ENCODE measurements around the gene CNTFR.
A peak's percentile ranks its signal among the peaks of the same experiment; 100 is the strongest.
"Not testable (repeated sequence)": the region's sequence is repeated elsewhere in the genome, so short reads cannot be mapped to it uniquely, and the experiment has no call there.

CNTFR gene

DNA sequence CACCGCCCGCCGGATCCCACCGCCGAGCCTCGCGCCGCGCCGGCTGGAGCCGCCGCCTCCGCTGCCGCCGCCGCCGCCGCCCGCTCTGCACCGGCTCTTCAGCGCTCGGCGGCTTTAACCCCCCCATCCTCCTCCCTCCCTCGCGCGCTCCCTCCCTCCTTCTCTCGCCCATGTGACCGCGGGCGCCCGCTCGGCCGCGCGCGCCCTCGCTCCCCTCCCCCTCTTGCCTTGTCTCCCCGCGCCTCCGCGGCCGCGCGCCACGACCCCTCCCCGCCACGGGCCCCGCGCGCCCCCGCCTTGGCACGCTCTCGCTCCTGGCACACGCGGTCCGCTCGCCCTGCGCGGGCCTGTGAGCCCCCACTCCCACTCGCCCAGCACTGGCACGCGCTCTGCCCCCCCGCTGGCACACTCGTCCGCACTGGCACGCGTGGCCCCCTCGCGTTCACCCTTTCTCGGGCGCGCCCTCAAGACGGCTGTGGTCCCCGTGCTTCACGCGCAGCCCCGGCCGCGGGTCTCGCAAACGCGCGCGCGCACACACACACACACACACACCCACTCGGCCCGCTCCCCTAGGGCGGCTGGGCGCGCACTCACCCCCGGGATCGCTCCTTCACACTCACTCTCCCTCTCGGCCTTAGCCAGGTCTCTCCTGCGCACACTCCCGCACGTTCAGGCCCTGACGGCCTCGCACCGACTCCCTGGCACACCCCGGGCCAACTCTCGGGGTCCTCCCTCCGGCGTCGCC lies at the start of gene CNTFR:
CNTFR (minus strand) TSS at position 89 of the 745 bp plus-strand sequence. CDS start 20,743 bp downstream, outside the sequence.
- peak; percentile 83 for DNase-seq (ENCODE audit: low spot score)

GRCh38 chr9:34639322-34639721 lies 49.8 kb upstream of the CNTFR start:
- DNase-seq (ENCODE audit: low spot score), result not testable (repeated sequence)

GRCh38 chr9:34638138-34638445 lies 48.6 kb upstream of the CNTFR start:
- DNase-seq (ENCODE audit: low spot score), result no peak

DNA sequence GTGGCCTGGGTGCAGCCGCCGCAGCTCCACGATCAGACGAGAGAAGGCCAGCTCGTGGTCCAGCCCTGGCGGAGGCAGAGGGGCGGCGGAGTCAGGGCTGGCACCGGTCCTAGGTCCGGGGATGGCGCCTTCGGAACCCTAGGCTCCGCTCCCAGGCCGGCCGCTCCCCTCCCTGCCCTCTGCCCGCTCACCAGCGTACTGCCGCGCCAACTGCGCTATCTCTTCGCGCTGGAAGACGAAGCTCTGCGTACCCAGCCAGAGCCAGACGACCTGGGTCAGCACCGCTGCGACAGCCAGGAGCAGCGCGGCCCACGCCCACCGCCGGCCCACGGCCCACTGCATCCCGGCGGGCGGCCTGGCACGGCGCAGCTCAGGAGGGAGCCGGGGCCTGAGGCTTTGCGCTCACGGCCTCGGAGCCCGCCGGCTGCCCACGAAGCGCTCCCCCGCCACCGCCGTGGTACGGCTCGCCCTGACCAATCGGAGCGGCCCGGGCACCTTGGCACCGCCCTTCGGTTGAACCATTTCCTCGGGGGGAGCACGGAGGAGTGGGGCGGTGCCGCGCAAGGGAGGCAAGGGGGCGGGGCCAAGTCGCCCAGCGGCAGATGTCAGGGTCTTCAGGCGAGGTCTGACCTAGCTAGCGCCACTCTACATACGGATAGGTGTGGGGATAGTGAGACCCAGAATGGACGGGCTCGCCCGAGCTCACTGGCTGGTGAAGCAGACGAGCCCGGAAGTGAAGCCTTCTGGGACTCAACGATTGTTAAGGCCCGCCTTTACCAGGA lies 48.0 kb upstream of the CNTFR start, which contains the start of gene SIGMAR1:
SIGMAR1 (minus strand) TSS at position 432 of the 782 bp plus-strand sequence; CDS start at position 342, 90 bp downstream.
- DNase-seq (ENCODE audit: low spot score), result peak; percentile 95

GRCh38 chr9:34636791-34637355 lies 47.3 kb upstream of the CNTFR start:
- no peak for DNase-seq (ENCODE audit: low spot score)

- no peak for DNase-seq (ENCODE audit: low spot score)
Observed at GRCh38 chr9:34635556-34635955, 46.0 kb upstream of the CNTFR start.

DNA sequence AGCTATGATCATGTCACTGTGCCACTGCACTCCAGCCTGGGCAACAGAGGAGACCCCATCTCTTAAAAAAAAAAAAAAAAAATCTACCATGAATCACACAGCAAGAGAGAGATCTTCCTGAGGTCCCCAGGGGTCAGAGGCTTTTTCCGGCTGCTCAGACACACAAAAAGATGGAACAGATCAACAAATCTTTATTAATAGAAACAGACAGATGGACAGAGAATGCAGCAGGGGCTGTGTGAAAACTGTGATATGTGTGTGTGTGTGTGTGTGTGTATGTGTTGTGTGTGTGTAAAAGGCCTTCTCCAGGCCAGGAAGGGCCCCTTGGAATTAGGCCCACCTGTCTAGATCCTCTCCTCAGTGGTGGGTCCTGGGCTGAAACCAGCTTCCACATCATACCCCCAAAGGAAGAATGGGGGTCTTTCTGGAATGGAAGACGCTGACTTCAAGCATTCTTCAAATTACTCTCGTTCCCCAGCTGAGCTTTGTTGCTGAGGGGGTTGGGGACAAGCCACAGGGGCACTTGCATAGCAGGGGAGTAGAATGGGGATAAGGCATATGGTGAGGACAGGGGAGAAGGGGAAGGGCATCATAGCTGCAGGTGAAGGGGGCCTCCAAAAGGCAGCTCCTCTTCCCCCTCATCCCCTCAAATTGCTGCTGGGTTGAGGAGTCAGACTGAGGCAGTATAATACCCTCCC lies 45.2 kb upstream of the CNTFR start:
- no peak for DNase-seq (ENCODE audit: low spot score)

GRCh38 chr9:34633851-34634550 lies 44.5 kb upstream of the CNTFR start:
- DNase-seq (ENCODE audit: low spot score), result peak; percentile 85

DNA sequence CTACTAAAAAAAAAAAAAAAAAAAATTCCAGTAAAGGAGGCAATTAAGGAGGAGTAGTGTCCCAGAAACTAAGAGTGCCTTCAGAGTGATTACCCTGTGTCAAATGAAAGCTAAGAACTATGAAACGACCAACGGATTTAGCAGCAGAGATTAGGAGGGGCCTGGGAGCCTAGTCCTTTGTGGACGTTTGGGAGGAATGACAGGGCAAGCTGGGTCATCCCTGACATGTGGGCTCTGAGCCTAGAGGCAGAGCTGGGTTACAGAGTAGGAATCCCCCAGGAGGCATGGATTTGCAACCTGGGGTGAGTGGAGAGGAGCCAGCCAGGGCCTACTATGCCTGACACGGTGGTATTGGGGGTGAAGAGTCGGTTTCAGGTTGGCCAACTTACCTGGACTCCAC lies 43.6 kb upstream of the CNTFR start:
- no peak for DNase-seq (ENCODE audit: low spot score)

DNA sequence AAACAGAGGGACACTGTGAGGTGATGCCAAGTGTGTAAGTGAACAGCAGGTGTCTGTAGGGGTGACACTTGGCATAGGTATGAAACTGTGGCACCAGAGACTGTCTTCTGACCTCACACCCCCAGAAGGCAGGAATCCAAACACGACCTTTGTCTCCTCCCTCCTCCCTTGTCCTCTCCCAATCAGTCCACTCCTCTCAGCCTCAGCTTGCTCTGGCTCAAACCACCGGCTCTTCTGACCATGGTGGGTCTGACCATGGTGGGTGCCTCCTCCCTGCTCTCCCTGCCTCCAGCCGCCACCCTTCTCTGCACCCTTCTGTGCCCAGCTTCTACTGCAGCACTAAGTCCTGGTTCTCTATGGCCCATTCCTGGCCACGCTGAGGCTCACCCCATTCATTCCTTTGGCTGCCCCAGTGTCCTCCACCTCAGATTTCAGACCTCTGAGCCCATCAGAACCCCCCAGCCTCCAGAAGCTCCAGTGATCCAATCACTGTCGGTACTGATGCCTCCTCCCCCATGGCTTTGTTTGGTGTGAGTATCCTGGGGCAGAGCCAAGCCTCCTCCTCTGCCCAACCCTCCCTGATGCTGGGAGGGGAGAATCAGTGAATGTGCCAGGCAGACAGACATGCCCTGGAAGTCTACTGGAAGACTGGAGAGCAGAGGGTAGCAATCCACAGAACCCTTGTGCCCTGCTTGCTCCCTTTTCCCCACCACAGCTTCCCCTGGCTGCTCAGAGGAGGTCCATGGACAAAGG lies 41.1 kb upstream of the CNTFR start:
- no peak for DNase-seq (ENCODE audit: low spot score)

DNA sequence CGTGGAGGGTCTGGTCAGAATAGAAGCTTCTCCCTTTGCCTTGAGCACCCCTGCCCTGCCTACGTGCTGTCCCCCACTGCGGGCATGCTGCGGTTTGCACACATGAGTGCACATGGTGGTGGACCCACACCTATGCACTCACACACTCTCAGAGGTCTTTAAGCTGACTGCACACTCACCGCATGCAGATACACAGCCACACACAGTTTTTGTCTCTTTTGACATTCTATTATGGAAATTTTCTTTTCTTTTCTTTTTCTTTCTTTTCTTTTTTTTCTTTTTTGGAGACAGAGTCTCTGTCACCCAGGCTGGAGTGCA lies 39.9 kb upstream of the CNTFR start:
- no peak for DNase-seq (ENCODE audit: low spot score)

DNA sequence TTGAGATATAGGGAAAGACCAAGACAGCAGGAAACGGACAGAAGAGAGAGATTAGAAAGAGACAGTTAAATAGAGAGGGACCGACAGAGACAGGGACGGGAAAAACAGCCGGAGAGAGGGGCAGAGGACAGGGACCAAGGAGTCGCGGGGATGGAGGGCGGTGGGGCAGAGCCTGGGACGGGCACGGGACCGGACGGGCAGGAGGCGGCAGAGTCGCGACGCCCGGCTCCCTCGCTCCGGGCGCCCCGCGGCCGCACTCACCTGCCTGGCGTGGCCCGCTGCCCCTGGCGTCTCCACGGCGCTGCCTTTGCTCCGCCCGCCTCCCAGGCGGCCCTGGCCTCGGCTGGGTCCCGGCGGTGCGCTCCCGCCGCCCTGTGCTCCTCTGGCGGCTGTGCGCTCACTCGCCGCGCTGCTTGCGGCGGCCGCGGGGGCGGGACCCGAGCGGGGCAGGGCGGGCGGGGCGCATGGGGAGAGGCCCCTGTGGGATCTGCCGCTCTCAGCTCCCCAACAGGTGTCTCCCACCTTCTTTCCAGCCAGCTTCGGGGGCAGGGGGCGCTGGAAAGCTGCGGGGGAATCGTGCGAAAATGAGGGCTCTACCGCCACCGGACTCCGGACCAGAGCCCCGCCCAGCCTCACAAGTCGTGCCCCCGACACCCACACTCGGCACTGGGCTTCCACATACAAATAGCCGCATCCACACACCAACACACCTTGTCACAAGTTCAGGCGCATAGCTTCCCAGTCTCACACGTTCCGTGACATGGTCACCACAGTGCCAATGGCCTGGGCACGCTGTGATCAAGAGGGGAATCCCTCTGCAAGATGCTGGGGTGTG lies 39.3 kb upstream of the CNTFR start, which contains the start of gene ARID3C:
ARID3C (minus strand) TSS at position 411 of the 835 bp plus-strand sequence. CDS start 1,052 bp downstream, outside the sequence.
- peak; percentile 74 for DNase-seq (ENCODE audit: low spot score)

DNA sequence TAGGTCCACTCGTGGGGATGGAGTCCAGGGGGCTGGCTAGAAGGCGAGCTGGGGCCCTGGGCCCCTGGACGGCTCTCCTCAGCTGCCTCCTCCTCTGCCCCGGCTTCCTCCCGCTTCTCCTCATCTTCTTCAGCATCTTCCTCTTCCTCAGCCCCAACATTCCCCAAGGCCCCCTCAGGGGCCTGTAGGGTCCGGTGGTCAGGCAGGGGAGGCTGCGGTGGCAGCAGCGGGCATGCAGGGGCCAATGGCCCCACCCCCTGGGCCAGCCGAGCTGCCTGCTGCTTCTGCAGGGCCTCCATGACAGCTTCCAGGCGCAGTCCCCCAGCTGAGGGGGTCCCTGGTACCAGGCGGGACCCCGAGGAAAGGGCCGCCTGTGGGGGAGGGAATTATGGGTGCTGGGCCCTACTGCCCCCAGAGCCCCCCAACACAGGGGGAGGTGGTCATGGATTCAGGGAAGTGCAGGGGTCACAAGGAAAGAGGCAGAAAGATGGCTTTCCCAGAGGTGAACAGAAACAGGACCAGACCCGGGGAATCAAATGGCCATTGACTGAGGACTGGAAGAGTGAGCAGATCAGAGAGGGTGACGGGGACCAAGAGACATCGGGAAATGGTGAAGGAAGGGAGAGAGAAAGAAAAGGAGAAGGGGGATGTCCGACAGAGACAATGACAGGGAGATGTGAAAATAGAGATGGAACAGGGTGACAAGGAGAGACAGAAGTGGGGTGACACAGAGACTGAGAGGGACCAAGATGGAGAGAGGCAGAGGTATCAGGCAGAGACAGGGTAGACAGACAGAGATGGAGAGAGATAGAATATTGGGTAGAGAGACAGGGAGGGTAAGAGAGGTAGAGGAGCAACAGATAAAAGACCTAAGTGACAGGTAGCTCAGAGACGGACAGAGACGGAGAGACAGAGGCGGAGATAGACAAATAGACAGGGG lies 38.5 kb upstream of the CNTFR start:
- DNase-seq (ENCODE audit: low spot score), result no peak

DNA sequence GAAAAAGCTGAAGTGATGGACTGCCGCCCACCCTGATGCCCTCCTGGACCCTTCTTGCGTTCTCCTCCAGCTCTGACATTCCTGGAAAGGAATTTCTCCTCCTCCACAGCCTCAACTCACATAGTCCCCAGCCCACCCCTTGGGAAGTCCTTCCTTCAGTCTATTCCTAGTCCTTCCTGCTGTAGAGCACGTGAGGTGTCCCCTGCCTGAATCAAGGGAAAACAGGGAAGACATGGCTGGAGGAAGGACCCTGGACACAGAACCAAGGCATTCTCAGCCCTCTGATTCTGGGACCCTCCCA lies 35.6 kb upstream of the CNTFR start:
- no peak for DNase-seq (ENCODE audit: low spot score)

DNA sequence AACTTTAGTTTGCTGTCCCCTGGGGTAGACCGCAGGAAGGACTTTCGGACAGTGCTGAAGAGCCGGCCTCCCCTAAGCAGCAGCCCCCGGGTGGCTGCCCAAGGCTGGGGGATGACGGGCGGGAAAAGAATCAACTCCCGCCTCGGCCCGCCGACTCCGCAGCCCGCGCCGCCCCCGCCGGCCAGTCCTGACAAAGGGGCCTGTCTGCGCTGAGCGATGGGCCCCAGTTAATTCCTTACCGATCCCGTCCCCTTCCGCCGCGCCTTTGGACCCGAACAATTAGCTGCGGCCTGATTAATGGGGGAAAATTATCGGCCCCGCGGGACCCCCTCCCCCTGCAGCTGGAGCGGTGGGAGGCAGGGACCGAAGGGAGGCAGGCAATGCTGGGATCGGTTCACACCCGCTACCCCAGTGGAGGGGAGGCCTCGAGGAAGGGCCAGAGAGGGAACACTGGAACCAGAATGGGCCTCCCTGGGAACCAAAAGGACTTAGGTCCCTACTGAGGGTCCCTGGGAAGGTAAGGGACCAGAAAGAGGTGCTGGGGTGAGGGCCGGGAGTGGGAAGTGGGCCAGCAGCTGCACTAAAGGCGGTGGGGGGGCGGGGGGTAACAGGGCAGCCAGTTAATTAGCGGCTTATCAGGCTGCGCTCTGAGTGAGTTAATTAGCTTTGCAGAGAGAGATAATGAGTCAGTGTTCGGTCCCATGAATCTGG lies 35.1 kb upstream of the CNTFR start:
- DNase-seq (ENCODE audit: low spot score), result peak; percentile 39

DNA sequence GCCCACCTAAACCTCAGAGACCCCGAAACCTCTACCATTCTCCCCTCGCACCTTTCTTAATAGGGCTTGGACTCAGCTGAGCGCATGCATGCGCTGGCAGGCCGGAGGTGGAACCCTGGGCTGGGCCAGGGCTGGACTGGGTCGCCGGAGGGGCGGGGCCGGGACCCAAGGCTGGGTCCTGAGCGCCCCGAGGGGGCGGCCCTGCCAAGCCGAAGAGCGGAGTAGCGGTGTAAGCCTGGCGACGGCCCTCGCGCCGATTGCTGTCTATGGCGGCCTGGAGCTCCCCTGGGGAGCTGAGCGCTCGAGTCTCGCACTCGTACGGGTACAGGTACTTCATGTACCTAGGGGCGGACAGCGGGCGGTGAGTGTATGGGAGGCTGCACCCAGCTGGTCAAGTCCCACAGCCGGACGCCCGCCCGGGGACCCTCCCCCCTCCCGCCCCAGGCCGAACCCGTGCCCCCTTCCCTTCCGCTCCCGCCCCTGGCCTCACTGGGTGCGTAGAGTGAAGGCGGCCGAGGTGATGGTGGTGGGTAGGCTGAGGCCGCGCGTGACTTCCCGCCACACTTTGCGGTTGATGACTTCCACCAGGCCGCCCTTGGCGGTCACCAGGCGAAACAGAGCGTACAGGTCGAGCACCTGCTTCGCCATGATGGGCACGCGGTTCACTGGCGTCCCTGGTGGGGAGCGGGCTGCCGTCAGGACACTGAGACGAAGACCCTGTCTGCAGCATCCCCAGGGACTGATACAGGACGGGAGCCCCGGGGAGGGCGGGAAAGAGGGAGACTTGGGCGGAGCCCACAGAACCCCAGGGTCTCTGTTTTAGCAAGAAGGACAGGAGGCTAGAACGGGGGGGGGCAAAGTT lies 34.1 kb upstream of the CNTFR start:
- no peak for DNase-seq (ENCODE audit: low spot score)
